Measurements from ENCODE around the gene DDX17.

- no peak for TF ChIP-seq CTCF (IDR thresholded peaks at IDR 0.05)
- no peak for TF ChIP-seq MAX (CRISPR knock-in tag; IDR thresholded peaks at IDR 0.05)
- no peak for TF ChIP-seq SP1 (CRISPR knock-in tag; conservative IDR thresholded peaks at IDR 0.05)
- no peak for TF ChIP-seq NFE2L1 (CRISPR knock-in tag; IDR thresholded peaks at IDR 0.05)
- no peak for TF ChIP-seq USF2 (CRISPR knock-in tag; IDR thresholded peaks at IDR 0.05)
- no peak for TF ChIP-seq ZNF281 (CRISPR knock-in tag; IDR thresholded peaks at IDR 0.05)
- no peak for TF ChIP-seq ELF4 (CRISPR knock-in tag; IDR thresholded peaks at IDR 0.05; ENCODE audit: low read depth)
- TF ChIP-seq ZNF121 (CRISPR knock-in tag; IDR thresholded peaks at IDR 0.05): no peak
These were observed 21.9 kb downstream of the DDX17 start for GRCh38 chr22:38484244-38484643.

Data from WTC11 (cell line).